Tibial nerve (tissue), 4 donors: ENCODE measurements around the gene NDUFC1. TPM values are rescaled to one million over a fixed set of nuclear protein-coding genes. Genes with fewer than 3 reads are reported as not detected.

Source experiments
- DNase-seq, 2 donors: peaks; one replicate each; pipeline ENCODE4 v3.0.0-alpha.2; 2019; ENCODE audit warnings: low spot score in 2 of 2
- H3K27ac ChIP-seq, 4 donors: fragments of 200-600 bp; sonication (generic) in 3 of 4; one replicate each; pipeline ENCODE4 v1.5.1; 2017 to 2019; ENCODE audit warnings: mild to moderate bottlenecking in 1 of 4
- H3K27me3 ChIP-seq, 2 donors: fragments of 200-600 bp; sonication (generic) in 1 of 2; one replicate each; pipeline versions ENCODE4 v1.5.1 to v1.6.0; 2017 to 2019
- H3K36me3 ChIP-seq, 3 donors: fragments of 200-600 bp; sonication (generic); one replicate each; pipeline ENCODE4 v1.5.1; 2018 to 2019
- H3K4me1 ChIP-seq, 4 donors: fragments of 200-600 bp; sonication (generic) in 3 of 4; one replicate each; pipeline ENCODE4 v1.5.1; 2017 to 2019
- H3K4me3 ChIP-seq, 4 donors: fragments of 200-600 bp; sonication (generic) in 3 of 4; one replicate each; pipeline ENCODE4 v1.5.1; 2017 to 2019; ENCODE audit warnings: mild to moderate bottlenecking in 1 of 4, moderate library complexity in 1 of 4
- H3K9me3 ChIP-seq, 4 donors: fragments of 200-600 bp; sonication (generic) in 3 of 4; one replicate each; pipeline ENCODE4 v1.5.1; 2017 to 2019
- EP300 ChIP-seq, 2 donors: sonication (generic); formaldehyde crosslinking; IDR thresholded peaks; one replicate each; pipeline ENCODE4 v1.6.1; 2017; ENCODE audit warnings: antibody characterized with exemption in 2 of 2, mild to moderate bottlenecking in 1 of 2
- POLR2A ChIP-seq, 2 donors: fragments of 450-650 bp; IDR thresholded peaks; one replicate each; pipeline ENCODE4 v1.6.1; 2017; ENCODE audit warnings: antibody characterized with exemption in 2 of 2, mild to moderate bottlenecking in 2 of 2, moderate library complexity in 2 of 2
- WGBS, 2 donors: methylation state at CpG; one replicate each; pipeline ENCODE4 v1.1.5; 2018; 5-methylcytosine and 5-hydroxymethylcytosine counted together
- total RNA-seq, 4 donors: library from RNA; depleted of rRNA; stranded (reverse); fragments of >200 nt; gene quantifications; one replicate each; pipeline ENCODE4 v1.1.0, GENCODE V29; 2016
- TF ChIP-seq, protein P1 (sequence below), 5 experiments: fragments of 200-600 bp in 3 of 5; fragments of 450-650 bp in 2 of 5; sonication (generic) in 3 of 5; IDR thresholded peaks; one replicate each; pipeline ENCODE4 v1.5.1; 2016 to 2019; ENCODE audit warnings: antibody characterized with exemption in 5 of 5, mild to moderate bottlenecking in 3 of 5, moderate library complexity in 2 of 5

Gene NDUFC1
- total RNA-seq: 10 to 100 TPM; 19.4 to 43.3 (median 30.9) TPM

DNA sequence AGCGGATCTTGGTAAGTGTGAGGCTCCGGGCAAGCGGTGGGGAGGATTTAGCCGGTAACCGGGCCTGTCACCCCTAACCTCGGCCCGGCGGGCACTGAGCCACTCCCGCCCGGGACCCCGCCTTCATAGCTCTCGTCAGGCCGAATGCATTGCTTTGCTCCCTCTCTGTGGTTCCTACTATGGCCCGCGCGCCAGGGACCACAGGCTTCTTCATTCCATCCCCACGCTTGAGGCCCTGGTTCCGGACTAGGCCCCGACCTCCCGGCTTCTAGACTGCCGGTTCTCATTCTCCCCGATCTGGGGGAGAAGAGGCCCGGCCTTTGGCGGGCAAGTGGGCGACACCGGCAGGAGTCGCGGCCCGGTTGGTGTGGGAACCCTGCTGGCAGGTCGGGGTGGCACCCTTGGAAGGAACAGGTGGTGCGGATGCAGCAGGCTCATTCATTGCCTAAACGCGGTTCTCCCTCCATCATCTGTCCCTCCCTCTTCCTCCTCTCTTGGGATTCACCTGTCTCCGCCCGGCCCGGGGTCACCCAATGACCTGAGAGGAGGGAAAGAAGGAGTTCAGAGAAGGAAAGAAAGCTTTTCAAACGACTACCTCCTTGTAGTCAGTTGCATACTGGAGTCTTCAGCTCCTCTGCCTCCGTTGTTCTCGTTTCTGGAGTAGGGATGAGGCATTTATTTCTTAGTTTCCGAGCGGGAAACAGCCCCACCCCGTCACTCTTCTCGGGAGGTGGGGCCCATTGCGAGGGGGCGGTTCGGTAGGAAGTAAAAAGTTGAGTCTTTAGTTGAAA lies at the start of gene NDUFC1:
TSS of gene NDUFC1 (minus strand) at position 657 of the 791 bp plus-strand sequence. CDS start 6,679 bp downstream, outside the sequence.
- Histone ChIP-seq H3K27me3 (no peaks in the 10 kb centered on the region), H3K4me1 (peaks cover 0 to 55% (median 25%) of the 10 kb centered on the region in 4 donors), H3K27ac (peak within 1 kb of the TSS; percentile 88 to 96 (median 94)), H3K36me3 (peaks cover 0 to 8% (median 0%) of the 10 kb centered on the region in 3 donors), H3K4me3 (peak within 1 kb of the TSS; percentile 82 to 99 (median 96)), H3K9me3 (no peaks in the 10 kb centered on the region)
- DNase-seq: peak in 1 of 2 donors; percentile 38
- WGBS, 2 donors: 0% methylated on average over 27 to 42 of the region's 46 CpGs
- TF ChIP-seq EP300 (IDR thresholded peaks at IDR 0.05) (no peak), POLR2A (IDR thresholded peaks at IDR 0.05) (peak in 1 of 2 donors; percentile 12)
- TF ChIP-seq, protein P1, sequence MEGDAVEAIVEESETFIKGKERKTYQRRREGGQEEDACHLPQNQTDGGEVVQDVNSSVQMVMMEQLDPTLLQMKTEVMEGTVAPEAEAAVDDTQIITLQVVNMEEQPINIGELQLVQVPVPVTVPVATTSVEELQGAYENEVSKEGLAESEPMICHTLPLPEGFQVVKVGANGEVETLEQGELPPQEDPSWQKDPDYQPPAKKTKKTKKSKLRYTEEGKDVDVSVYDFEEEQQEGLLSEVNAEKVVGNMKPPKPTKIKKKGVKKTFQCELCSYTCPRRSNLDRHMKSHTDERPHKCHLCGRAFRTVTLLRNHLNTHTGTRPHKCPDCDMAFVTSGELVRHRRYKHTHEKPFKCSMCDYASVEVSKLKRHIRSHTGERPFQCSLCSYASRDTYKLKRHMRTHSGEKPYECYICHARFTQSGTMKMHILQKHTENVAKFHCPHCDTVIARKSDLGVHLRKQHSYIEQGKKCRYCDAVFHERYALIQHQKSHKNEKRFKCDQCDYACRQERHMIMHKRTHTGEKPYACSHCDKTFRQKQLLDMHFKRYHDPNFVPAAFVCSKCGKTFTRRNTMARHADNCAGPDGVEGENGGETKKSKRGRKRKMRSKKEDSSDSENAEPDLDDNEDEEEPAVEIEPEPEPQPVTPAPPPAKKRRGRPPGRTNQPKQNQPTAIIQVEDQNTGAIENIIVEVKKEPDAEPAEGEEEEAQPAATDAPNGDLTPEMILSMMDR (IDR thresholded peaks at IDR 0.05): peak in 1 of 5 experiments; percentile 21

DNA sequence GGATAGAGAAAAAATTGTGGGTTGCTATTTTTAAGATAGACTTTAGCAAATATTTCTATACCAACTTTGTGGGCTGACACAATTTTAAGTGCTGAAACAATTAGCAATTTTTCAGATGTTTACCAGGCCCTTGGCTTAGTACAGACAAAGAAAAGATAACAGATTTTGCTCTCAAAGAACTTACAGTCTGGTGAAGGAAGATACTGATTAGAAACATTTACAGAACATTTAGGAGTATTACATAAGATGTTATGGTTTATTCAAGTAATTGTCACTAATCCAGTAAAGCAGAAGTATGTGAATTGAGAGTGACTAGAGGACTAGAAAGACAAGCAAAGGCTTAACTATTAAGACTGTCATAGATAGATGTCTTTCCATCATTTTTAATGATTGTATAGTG lies 35.3 kb upstream of the NDUFC1 start:
- Histone ChIP-seq H3K27ac (no peak overlapping the region), H3K4me3 (no peak overlapping the region), H3K9me3 (no peaks in the 10 kb centered on the region), H3K4me1 (peaks cover 0 to 3% (median 0%) of the 10 kb centered on the region in 4 donors), H3K27me3 (no peaks in the 10 kb centered on the region), H3K36me3 (peaks cover 0 to 55% (median 9%) of the 10 kb centered on the region in 3 donors)
- DNase-seq: no peak
- TF ChIP-seq EP300 (IDR thresholded peaks at IDR 0.05) (no peak), POLR2A (IDR thresholded peaks at IDR 0.05) (no peak)
- TF ChIP-seq, protein P1 (IDR thresholded peaks at IDR 0.05): no peak

- Histone ChIP-seq H3K27ac (no peak overlapping the region), H3K27me3 (no peaks in the 10 kb centered on the region), H3K4me3 (no peak overlapping the region), H3K36me3 (peaks cover 0 to 32% (median 0%) of the 10 kb centered on the region in 3 donors), H3K9me3 (peaks cover 0 to 3% (median 0%) of the 10 kb centered on the region in 4 donors), H3K4me1 (peaks cover 0 to 18% (median 3%) of the 10 kb centered on the region in 4 donors)
- 90 to 96% methylated on average over 2 of the region's 2 CpGs for WGBS, 2 donors
- TF ChIP-seq POLR2A (IDR thresholded peaks at IDR 0.05): no peak
- TF ChIP-seq EP300 (IDR thresholded peaks at IDR 0.05): no peak
- TF ChIP-seq, protein P1 (IDR thresholded peaks at IDR 0.05): no peak
- DNase-seq: no peak
Observed at GRCh38 chr4:139333046-139333445, 30.8 kb upstream of the NDUFC1 start.

GRCh38 chr4:139331185-139331584 lies 28.9 kb upstream of the NDUFC1 start:
- Histone ChIP-seq H3K27ac (no peak overlapping the region), H3K4me3 (no peak overlapping the region), H3K27me3 (no peaks in the 10 kb centered on the region), H3K36me3 (peaks cover 0 to 27% (median 0%) of the 10 kb centered on the region in 3 donors), H3K9me3 (peaks cover 0 to 3% (median 0%) of the 10 kb centered on the region in 4 donors), H3K4me1 (peaks cover 0 to 14% (median 3%) of the 10 kb centered on the region in 4 donors)
- TF ChIP-seq POLR2A (IDR thresholded peaks at IDR 0.05) (no peak), EP300 (IDR thresholded peaks at IDR 0.05) (no peak)
- TF ChIP-seq, protein P1 (IDR thresholded peaks at IDR 0.05): no peak
- 90 to 96% methylated on average over 1 of the region's 1 CpG for WGBS, 2 donors
- no peak for DNase-seq

- Histone ChIP-seq H3K4me1 (peaks cover 0 to 14% (median 6%) of the 10 kb centered on the region in 4 donors), H3K9me3 (peaks cover 0 to 3% (median 0%) of the 10 kb centered on the region in 4 donors), H3K36me3 (peaks cover 0 to 19% (median 0%) of the 10 kb centered on the region in 3 donors), H3K27ac (no peak overlapping the region), H3K27me3 (no peaks in the 10 kb centered on the region), H3K4me3 (no peak overlapping the region)
- DNase-seq: no peak
- 54 to 62% methylated on average over 3 of the region's 3 CpGs for WGBS, 2 donors
- TF ChIP-seq, protein P1 (IDR thresholded peaks at IDR 0.05): no peak
- TF ChIP-seq EP300 (IDR thresholded peaks at IDR 0.05) (no peak), POLR2A (IDR thresholded peaks at IDR 0.05) (no peak)
Observed at GRCh38 chr4:139330283-139330682, 28.0 kb upstream of the NDUFC1 start.
